ENCODE data around the gene ATG101.

GRCh38 chr12:52122540-52122871, 52.7 kb downstream of the ATG101 start:
- TF ChIP-seq POLR2AphosphoS5 (IDR thresholded peaks at IDR 0.05; ENCODE audit: low read depth, low read length) (no peak), TAF1 (IDR thresholded peaks at IDR 0.05; ENCODE audit: borderline replicate concordance, insufficient read depth, low read length) (no peak), REST (IDR thresholded peaks at IDR 0.05; ENCODE audit: insufficient read depth in 1 of 2, low read depth in 2 of 2, low read length in 2 of 2) (no peak), SIN3A (IDR thresholded peaks at IDR 0.05; ENCODE audit: borderline replicate concordance, insufficient read depth, low read length) (no peak)
